ENCODE measurements around the gene ARID2. TPM values are rescaled to one million over a fixed set of nuclear protein-coding genes. Genes with fewer than 3 reads are reported as not detected.

Gene ARID2
- total and polyA plus RNA-seq, 2 donors (not counting 1 experiment from before 2014, with no cell fraction given), result 5.0 to 49.2 TPM

DNA sequence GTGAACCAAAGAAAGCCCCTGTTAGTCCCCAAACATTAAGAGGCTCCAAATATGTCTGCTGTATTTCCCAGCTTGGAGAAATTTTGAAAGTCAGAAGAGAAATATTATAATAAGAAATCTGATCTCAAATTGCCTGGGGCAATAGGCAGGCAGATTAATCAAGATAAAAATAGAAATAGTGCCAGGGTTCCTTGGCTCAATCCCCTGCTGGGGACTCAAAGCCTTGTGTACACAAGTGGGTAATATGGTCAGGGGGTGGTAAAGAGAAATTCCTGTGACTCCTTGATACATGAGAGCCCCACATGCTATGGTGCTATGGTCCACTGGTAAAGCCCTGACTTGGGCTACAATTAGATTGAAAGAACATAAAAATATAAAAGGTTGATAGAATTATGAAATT lies 41.3 kb upstream of the ARID2 start:
- no peaks in the 10 kb centered on the region for H3K4me1 ChIP-seq (ENCODE audit: control insufficient read depth in 2 of 2, insufficient read depth in 2 of 2, low read length in 2 of 2)
- H2AFZ ChIP-seq (ENCODE audit: insufficient read depth, low read depth, low read length, poor library complexity, severe bottlenecking), result no peak overlapping the region
- no peak overlapping the region for H3K4me2 ChIP-seq (replicated peaks; ENCODE audit: low read depth, low read length, poor library complexity, severe bottlenecking)
- H3K9ac ChIP-seq (ENCODE audit: low read length), result no peak overlapping the region
- no peak overlapping the region for H3K4me3 ChIP-seq (ENCODE audit: control extremely low read depth in 1 of 5, extremely low read depth in 1 of 5, insufficient read depth in 1 of 5, low read depth in 2 of 5, low read length in 4 of 5)
- ChIA-PET CTCF (interaction anchor here (0.6 kb wide), 1 partner anchor 1813 kb away, joined by 3 read pairs; no protein-coding TSS in a partner anchor), POLR2A (no interaction called here)
- H3K27ac ChIP-seq (ENCODE audit: low read length in 2 of 2), result no peak overlapping the region
- intact Hi-C loops (cut with micrococcal nuclease), result no loop called here
- no peaks in the 10 kb centered on the region for H3K27me3 Mint-ChIP-seq
- no peaks in the 10 kb centered on the region for H3K4me1 Mint-ChIP-seq
- H4K20me1 ChIP-seq (ENCODE audit: control insufficient read depth, insufficient read depth, low read length, poor library complexity, severe bottlenecking), result no peaks in the 10 kb centered on the region
- peaks cover 0 to 3% (median 0%) of the 10 kb centered on the region in 4 experiments for H3K27me3 ChIP-seq (replicated peaks in 1 of 4; ENCODE audit: control extremely low read depth in 1 of 4, control insufficient read depth in 3 of 4, insufficient read depth in 4 of 4, low read length in 3 of 4)
- H3K79me2 ChIP-seq (ENCODE audit: control insufficient read depth, insufficient read depth, low read length), result no peaks in the 10 kb centered on the region
- no peaks in the 10 kb centered on the region for H3K9me3 Mint-ChIP-seq (ENCODE audit: insufficient read depth)
- ATAC-seq (ENCODE audit: low read depth), result no peak
- H3K36me3 ChIP-seq (replicated peaks in 1 of 2; ENCODE audit: control extremely low read depth in 1 of 2, control insufficient read depth in 1 of 2, extremely low read depth in 1 of 2, insufficient read depth in 2 of 2, low read length in 1 of 2), result no peaks in the 10 kb centered on the region
- DNase-seq, result no peak
- no peak overlapping the region for H3K4me3 Mint-ChIP-seq
- H3K9me3 ChIP-seq (ENCODE audit: control extremely low read depth in 1 of 3, control insufficient read depth in 2 of 3, insufficient read depth in 1 of 3, low read length in 2 of 3), result no peaks in the 10 kb centered on the region
- H3K27ac Mint-ChIP-seq, result no peak overlapping the region
- TF ChIP-seq CTCF (IDR thresholded peaks at IDR 0.05) (no peak), EZH2 (IDR thresholded peaks at IDR 0.05; ENCODE audit: borderline replicate concordance, insufficient read depth, low read depth, low read length, poor library complexity, severe bottlenecking) (no peak)

- Histone ChIP-seq H2AFZ (ENCODE audit: insufficient read depth, low read depth, low read length, poor library complexity, severe bottlenecking) (no peak overlapping the region), H4K20me1 (ENCODE audit: control insufficient read depth, insufficient read depth, low read length, poor library complexity, severe bottlenecking) (no peaks in the 10 kb centered on the region), H3K36me3 (replicated peaks in 1 of 2; ENCODE audit: control extremely low read depth in 1 of 2, control insufficient read depth in 1 of 2, extremely low read depth in 1 of 2, insufficient read depth in 2 of 2, low read length in 1 of 2) (no peaks in the 10 kb centered on the region), H3K4me1 (ENCODE audit: control insufficient read depth in 2 of 2, insufficient read depth in 2 of 2, low read length in 2 of 2) (no peaks in the 10 kb centered on the region), H3K79me2 (ENCODE audit: control insufficient read depth, insufficient read depth, low read length) (no peaks in the 10 kb centered on the region), H3K9ac (ENCODE audit: low read length) (no peak overlapping the region), H3K27ac (ENCODE audit: low read length in 2 of 2) (no peak overlapping the region), H3K27me3 (replicated peaks in 1 of 4; ENCODE audit: control extremely low read depth in 1 of 4, control insufficient read depth in 3 of 4, insufficient read depth in 4 of 4, low read length in 3 of 4) (no peaks in the 10 kb centered on the region), H3K4me3 (ENCODE audit: control extremely low read depth in 1 of 5, extremely low read depth in 1 of 5, insufficient read depth in 1 of 5, low read depth in 2 of 5, low read length in 4 of 5) (no peak overlapping the region), H3K4me2 (replicated peaks; ENCODE audit: low read depth, low read length, poor library complexity, severe bottlenecking) (no peak overlapping the region), H3K9me3 (ENCODE audit: control extremely low read depth in 1 of 3, control insufficient read depth in 2 of 3, insufficient read depth in 1 of 3, low read length in 2 of 3) (peaks cover 0 to 16% (median 4%) of the 10 kb centered on the region in 3 donors)
- CTCF ChIA-PET, result interaction anchor here (1.2 kb wide), 1 partner anchor 10 kb away, joined by 3 read pairs; no protein-coding TSS in a partner anchor
- POLR2A ChIA-PET, result no interaction called here
- no peak for DNase-seq
- ATAC-seq (ENCODE audit: low read depth), result no peak
- no peak overlapping the region for H3K27ac Mint-ChIP-seq
- no CpG with 5 or more reads among the region's 2 CpGs for WGBS (ENCODE audit: insufficient coverage)
- no peaks in the 10 kb centered on the region for H3K4me1 Mint-ChIP-seq
- intact Hi-C loops (cut with micrococcal nuclease), result no loop called here
- TF ChIP-seq CTCF (IDR thresholded peaks at IDR 0.05), result no peak
- TF ChIP-seq EZH2 (IDR thresholded peaks at IDR 0.05; ENCODE audit: borderline replicate concordance, insufficient read depth, low read depth, low read length, poor library complexity, severe bottlenecking), result no peak
- H3K4me3 Mint-ChIP-seq, result no peak overlapping the region
- H3K27me3 Mint-ChIP-seq, result no peaks in the 10 kb centered on the region
- no peaks in the 10 kb centered on the region for H3K9me3 Mint-ChIP-seq (ENCODE audit: insufficient read depth)
Observed at GRCh38 chr12:45695035-45695434, 34.5 kb upstream of the ARID2 start.

Data from B cell (primary cell).